ENCODE measurements around the gene NEB. TPM values are rescaled to one million over a fixed set of nuclear protein-coding genes. Genes with fewer than 3 reads are reported as not detected.
"Not testable (repeated sequence)": the region's sequence is repeated elsewhere in the genome, so short reads cannot be mapped to it uniquely, and the experiment has no call there.

Gene NEB
- total and polyA plus RNA-seq, 4 donors, result 1.6 to 3.1 (median 2.5) TPM

DNA sequence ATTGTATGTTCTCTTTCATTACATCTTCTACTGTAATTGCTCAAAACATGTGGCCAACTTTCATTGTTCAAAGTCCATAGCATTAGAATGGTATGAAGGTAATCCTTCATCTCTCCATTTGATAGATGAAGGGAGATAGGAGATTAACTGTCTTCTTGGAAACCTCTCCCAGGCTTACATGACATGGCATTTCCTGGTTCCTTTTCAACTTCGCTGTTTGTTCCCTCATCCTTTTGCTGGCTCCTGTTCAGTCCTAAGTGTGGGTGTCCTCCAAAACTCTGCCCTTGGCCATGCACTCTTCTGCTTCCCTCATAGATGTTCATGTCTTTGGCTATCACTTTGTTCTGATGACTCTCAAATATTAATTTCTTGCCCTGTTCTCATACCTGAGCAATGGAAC lies 13.8 kb downstream of the NEB start:
- H3K27me3 ChIP-seq (ENCODE audit: control insufficient read depth in 1 of 2, insufficient read depth in 2 of 2, low read length in 1 of 2), result no peaks in the 10 kb centered on the region
- H3K4me1 ChIP-seq (ENCODE audit: control insufficient read depth in 1 of 2, insufficient read depth in 2 of 2, low read length in 2 of 2), result peaks cover 0 to 2% of the 10 kb centered on the region in 2 donors
- peaks cover 0 to 2% of the 10 kb centered on the region in 2 donors for H3K36me3 ChIP-seq (ENCODE audit: control insufficient read depth in 1 of 2, insufficient read depth in 2 of 2, low read length in 1 of 2)
- no peak for DNase-seq
- ATAC-seq (ENCODE audit: low FRiP score), result no peak
- peaks cover 1% of the 10 kb centered on the region for H3K9me3 ChIP-seq (ENCODE audit: control insufficient read depth, low read length)
- intact Hi-C loops (cut with DNase I), result no loop called here
- WGBS, 2 donors, result 72 to 77% methylated on average over 1 of the region's 1 CpG
- H3K4me3 ChIP-seq (ENCODE audit: low read length in 2 of 2), result no peak overlapping the region
- H3K27ac ChIP-seq (ENCODE audit: low read depth in 1 of 2, low read length in 2 of 2), result no peak overlapping the region

DNA sequence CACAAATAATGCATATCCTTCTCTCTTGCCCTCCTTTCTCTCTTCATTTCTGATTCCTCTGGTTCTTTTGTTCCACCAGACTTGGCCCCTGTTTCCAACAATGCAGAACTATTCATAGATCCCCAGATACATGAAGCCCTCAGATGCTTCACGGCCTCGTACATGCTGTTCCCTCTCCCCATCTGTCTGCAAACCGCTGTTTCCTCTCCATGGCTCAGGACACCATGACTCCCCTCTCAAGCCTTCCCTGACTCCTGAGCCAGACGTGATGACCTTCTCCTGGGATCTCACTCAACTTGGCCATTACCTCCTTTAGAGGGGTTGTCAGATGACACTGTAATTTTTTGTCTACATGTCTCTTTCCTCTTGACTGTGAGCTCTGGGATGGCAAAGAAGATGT lies 15.5 kb downstream of the NEB start:
- Histone ChIP-seq H3K36me3 (ENCODE audit: control insufficient read depth in 1 of 2, insufficient read depth in 2 of 2, low read length in 1 of 2) (no peaks in the 10 kb centered on the region), H3K9me3 (ENCODE audit: control insufficient read depth, low read length) (peaks cover 1% of the 10 kb centered on the region), H3K4me1 (ENCODE audit: control insufficient read depth in 1 of 2, insufficient read depth in 2 of 2, low read length in 2 of 2) (peaks cover 0 to 2% of the 10 kb centered on the region in 2 donors), H3K4me3 (ENCODE audit: low read length in 2 of 2) (no peak overlapping the region), H3K27me3 (ENCODE audit: control insufficient read depth in 1 of 2, insufficient read depth in 2 of 2, low read length in 1 of 2) (no peaks in the 10 kb centered on the region), H3K27ac (ENCODE audit: low read depth in 1 of 2, low read length in 2 of 2) (no peak overlapping the region)
- WGBS, 2 donors, result 90 to 92% methylated on average over 4 of the region's 4 CpGs
- intact Hi-C loops (cut with DNase I), result no loop called here
- ATAC-seq (ENCODE audit: low FRiP score) (no peak), DNase-seq (no peak)

DNA sequence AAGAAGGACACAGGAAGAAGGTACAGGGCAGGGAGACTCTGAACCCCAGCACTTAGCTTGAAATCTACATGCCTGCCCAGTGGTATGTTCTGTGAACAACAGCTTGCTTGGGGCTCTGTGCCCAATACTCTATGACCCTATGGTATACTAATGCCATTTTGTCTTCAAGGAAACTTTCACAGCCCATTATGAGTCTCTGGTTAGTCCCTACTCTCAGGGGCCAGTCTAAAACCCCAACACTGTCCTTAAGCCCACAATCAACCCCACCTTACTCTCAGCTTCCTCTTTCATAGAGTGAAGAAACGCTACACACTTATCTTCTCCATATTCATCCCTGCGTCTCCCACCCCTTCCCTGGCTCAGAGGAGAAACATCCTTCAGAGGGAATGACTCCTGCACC lies 16.0 kb downstream of the NEB start:
- no peaks in the 10 kb centered on the region for H3K36me3 ChIP-seq (ENCODE audit: control insufficient read depth in 1 of 2, insufficient read depth in 2 of 2, low read length in 1 of 2)
- peaks cover 1% of the 10 kb centered on the region for H3K9me3 ChIP-seq (ENCODE audit: control insufficient read depth, low read length)
- intact Hi-C loops (cut with DNase I), result no loop called here
- ATAC-seq (ENCODE audit: low FRiP score), result no peak
- 97 to 99% methylated on average over 2 of the region's 2 CpGs for WGBS, 2 donors
- DNase-seq, result no peak
- peaks cover 0 to 2% of the 10 kb centered on the region in 2 donors for H3K4me1 ChIP-seq (ENCODE audit: control insufficient read depth in 1 of 2, insufficient read depth in 2 of 2, low read length in 2 of 2)
- H3K4me3 ChIP-seq (ENCODE audit: low read length in 2 of 2), result no peak overlapping the region
- no peaks in the 10 kb centered on the region for H3K27me3 ChIP-seq (ENCODE audit: control insufficient read depth in 1 of 2, insufficient read depth in 2 of 2, low read length in 1 of 2)
- H3K27ac ChIP-seq (ENCODE audit: low read depth in 1 of 2, low read length in 2 of 2), result no peak overlapping the region

DNA sequence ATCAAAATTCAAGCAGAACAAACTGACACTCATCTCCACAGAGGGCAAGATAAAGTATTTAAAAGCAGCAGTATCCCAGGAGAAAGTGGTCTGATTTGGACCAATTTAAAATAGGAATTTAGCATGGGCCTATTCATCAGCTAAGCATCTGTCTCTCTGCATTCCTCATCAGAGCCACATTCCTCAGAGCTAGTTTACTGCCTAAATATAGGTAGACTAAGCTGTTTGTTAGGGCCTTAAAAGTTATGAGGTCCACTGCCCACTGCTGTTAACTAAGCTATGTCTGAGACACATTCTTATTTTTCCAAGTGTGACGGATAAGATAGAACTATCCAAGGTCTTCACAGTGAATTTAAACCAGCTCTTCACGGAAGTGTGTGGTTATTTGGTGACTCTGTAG lies 17.6 kb downstream of the NEB start:
- peaks cover 1% of the 10 kb centered on the region for H3K9me3 ChIP-seq (ENCODE audit: control insufficient read depth, low read length)
- DNase-seq, result no peak
- no peaks in the 10 kb centered on the region for H3K36me3 ChIP-seq (ENCODE audit: control insufficient read depth in 1 of 2, insufficient read depth in 2 of 2, low read length in 1 of 2)
- no peak for ATAC-seq (ENCODE audit: low FRiP score)
- H3K27me3 ChIP-seq (ENCODE audit: control insufficient read depth in 1 of 2, insufficient read depth in 2 of 2, low read length in 1 of 2), result no peaks in the 10 kb centered on the region
- intact Hi-C loops (cut with DNase I), result no loop called here
- no peak overlapping the region for H3K4me3 ChIP-seq (ENCODE audit: low read length in 2 of 2)
- no peak overlapping the region for H3K27ac ChIP-seq (ENCODE audit: low read depth in 1 of 2, low read length in 2 of 2)
- peaks cover 0 to 2% of the 10 kb centered on the region in 2 donors for H3K4me1 ChIP-seq (ENCODE audit: control insufficient read depth in 1 of 2, insufficient read depth in 2 of 2, low read length in 2 of 2)
- WGBS, 2 donors, result 92 to 94% methylated on average over 2 of the region's 2 CpGs

DNA sequence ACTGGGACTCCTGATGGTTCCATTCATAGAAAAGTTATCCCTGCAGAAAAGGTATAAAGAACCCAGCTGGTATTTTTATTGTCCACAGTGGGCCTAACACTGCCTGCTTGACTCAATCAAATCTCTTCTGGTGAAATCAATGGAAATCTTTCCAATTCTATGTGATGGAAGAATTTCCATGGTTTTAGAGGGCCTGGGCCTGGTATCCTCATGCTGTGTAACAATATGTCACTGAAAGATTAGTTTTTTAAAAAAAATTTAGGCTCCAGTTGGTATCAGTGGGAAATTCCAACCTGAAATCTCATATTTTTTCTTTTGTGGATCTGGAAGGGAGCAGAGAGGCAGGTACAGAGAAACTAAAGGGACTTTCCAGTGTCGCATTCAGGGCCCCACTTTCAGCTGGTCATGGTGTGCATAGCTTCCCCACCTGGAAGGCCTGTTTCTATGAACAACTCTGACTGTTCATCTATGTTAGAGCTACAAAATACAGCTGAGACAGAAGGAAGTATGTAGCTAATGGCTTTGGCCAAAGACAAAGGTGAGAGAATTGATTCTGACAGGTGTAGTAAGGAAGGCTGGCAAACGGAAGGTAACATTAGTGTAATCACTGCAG lies 20.9 kb downstream of the NEB start:
- WGBS, 2 donors, result 92 to 93% methylated on average over 2 of the region's 2 CpGs
- no peaks in the 10 kb centered on the region for H3K27me3 ChIP-seq (ENCODE audit: control insufficient read depth in 1 of 2, insufficient read depth in 2 of 2, low read length in 1 of 2)
- intact Hi-C loops (cut with DNase I), result no loop called here
- ATAC-seq (ENCODE audit: low FRiP score) (no peak), DNase-seq (no peak)
- H3K4me3 ChIP-seq (ENCODE audit: low read length in 2 of 2), result no peak overlapping the region
- no peaks in the 10 kb centered on the region for H3K9me3 ChIP-seq (ENCODE audit: control insufficient read depth, low read length)
- H3K36me3 ChIP-seq (ENCODE audit: control insufficient read depth in 1 of 2, insufficient read depth in 2 of 2, low read length in 1 of 2), result no peaks in the 10 kb centered on the region
- peaks cover 0 to 2% of the 10 kb centered on the region in 2 donors for H3K4me1 ChIP-seq (ENCODE audit: control insufficient read depth in 1 of 2, insufficient read depth in 2 of 2, low read length in 2 of 2)
- H3K27ac ChIP-seq (ENCODE audit: low read depth in 1 of 2, low read length in 2 of 2), result no peak overlapping the region

DNA sequence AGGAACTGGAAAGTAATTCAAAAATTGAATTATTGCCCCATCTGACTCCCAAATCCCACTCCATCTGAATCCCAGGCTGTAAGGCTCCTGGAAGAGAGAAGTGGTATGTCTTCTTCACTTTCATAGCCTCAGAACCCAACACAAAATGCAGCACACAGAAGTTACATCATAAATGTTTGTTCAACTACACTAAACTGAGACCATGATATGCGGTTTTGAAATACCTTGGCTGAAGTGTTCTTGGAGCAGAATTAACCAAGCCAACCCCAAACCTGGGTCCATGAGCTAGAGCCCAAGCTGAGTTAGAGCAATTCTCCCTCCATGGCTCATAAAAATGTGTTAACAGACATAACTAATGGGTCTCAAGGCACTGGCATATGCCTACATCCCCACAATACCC lies 23.3 kb downstream of the NEB start:
- 74 to 80% methylated on average over 1 of the region's 1 CpG for WGBS, 2 donors
- Histone ChIP-seq H3K4me3 (ENCODE audit: low read length in 2 of 2) (no peak overlapping the region), H3K9me3 (ENCODE audit: control insufficient read depth, low read length) (no peaks in the 10 kb centered on the region), H3K4me1 (ENCODE audit: control insufficient read depth in 1 of 2, insufficient read depth in 2 of 2, low read length in 2 of 2) (peaks cover 0 to 2% of the 10 kb centered on the region in 2 donors), H3K27me3 (ENCODE audit: control insufficient read depth in 1 of 2, insufficient read depth in 2 of 2, low read length in 1 of 2) (no peaks in the 10 kb centered on the region), H3K36me3 (ENCODE audit: control insufficient read depth in 1 of 2, insufficient read depth in 2 of 2, low read length in 1 of 2) (no peaks in the 10 kb centered on the region), H3K27ac (ENCODE audit: low read depth in 1 of 2, low read length in 2 of 2) (no peak overlapping the region)
- intact Hi-C loops (cut with DNase I), result no loop called here
- ATAC-seq (ENCODE audit: low FRiP score) (no peak), DNase-seq (no peak)

DNA sequence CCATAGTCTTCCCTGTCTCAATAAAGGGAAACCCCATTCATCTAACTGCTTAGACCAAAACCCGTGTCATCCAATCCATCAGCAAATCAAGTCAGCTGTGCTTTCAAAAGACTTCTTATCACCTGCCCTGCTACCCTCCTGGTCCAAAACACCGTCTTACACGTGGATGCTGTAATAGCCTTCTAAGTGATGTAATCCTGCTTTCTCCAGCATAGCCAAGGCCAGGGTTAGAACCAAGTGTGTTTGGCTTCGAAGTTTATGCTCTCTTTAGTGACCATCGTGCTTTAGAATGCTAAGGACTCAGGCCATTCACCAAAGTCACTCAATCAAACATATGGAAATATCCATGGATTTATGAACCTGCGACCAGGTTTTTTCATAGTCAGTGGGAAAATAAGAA lies 25.5 kb downstream of the NEB start:
- DNase-seq, result no peak
- no peaks in the 10 kb centered on the region for H3K27me3 ChIP-seq (ENCODE audit: control insufficient read depth in 1 of 2, insufficient read depth in 2 of 2, low read length in 1 of 2)
- no peaks in the 10 kb centered on the region for H3K9me3 ChIP-seq (ENCODE audit: control insufficient read depth, low read length)
- H3K36me3 ChIP-seq (ENCODE audit: control insufficient read depth in 1 of 2, insufficient read depth in 2 of 2, low read length in 1 of 2), result no peaks in the 10 kb centered on the region
- H3K4me3 ChIP-seq (ENCODE audit: low read length in 2 of 2), result no peak overlapping the region
- no peak overlapping the region for H3K27ac ChIP-seq (ENCODE audit: low read depth in 1 of 2, low read length in 2 of 2)
- intact Hi-C loops (cut with DNase I), result no loop called here
- ATAC-seq (ENCODE audit: low FRiP score), result no peak
- WGBS, 2 donors, result 87 to 90% methylated on average over 6 of the region's 6 CpGs
- no peaks in the 10 kb centered on the region for H3K4me1 ChIP-seq (ENCODE audit: control insufficient read depth in 1 of 2, insufficient read depth in 2 of 2, low read length in 2 of 2)

DNA sequence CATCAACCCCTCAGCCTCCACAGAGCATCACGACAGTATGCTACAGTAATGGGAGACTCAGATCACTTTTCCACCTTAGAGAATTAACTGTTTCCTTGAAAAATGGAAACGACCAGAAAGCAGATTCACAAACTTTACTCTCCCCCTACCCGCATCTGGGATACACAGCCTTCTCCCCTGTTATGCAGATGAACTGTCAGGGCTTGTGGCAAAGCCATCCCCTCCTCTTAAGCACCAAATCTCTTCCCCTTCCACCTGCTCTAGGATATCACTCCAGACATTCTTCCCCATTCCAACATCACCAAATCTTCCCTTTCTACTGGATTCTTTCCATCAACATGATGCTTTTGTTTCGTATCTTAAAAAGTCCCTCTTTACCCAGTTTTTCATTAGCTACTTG lies 26.4 kb downstream of the NEB start:
- H3K9me3 ChIP-seq (ENCODE audit: control insufficient read depth, low read length), result no peaks in the 10 kb centered on the region
- ATAC-seq (ENCODE audit: low FRiP score) (no peak), DNase-seq (no peak)
- H3K4me3 ChIP-seq (ENCODE audit: low read length in 2 of 2), result no peak overlapping the region
- no peaks in the 10 kb centered on the region for H3K36me3 ChIP-seq (ENCODE audit: control insufficient read depth in 1 of 2, insufficient read depth in 2 of 2, low read length in 1 of 2)
- H3K27me3 ChIP-seq (ENCODE audit: control insufficient read depth in 1 of 2, insufficient read depth in 2 of 2, low read length in 1 of 2), result no peaks in the 10 kb centered on the region
- intact Hi-C loops (cut with DNase I), result no loop called here
- H3K4me1 ChIP-seq (ENCODE audit: control insufficient read depth in 1 of 2, insufficient read depth in 2 of 2, low read length in 2 of 2), result no peaks in the 10 kb centered on the region
- no peak overlapping the region for H3K27ac ChIP-seq (ENCODE audit: low read depth in 1 of 2, low read length in 2 of 2)
- 53 to 54% methylated on average over 4 of the region's 4 CpGs for WGBS, 2 donors

DNA sequence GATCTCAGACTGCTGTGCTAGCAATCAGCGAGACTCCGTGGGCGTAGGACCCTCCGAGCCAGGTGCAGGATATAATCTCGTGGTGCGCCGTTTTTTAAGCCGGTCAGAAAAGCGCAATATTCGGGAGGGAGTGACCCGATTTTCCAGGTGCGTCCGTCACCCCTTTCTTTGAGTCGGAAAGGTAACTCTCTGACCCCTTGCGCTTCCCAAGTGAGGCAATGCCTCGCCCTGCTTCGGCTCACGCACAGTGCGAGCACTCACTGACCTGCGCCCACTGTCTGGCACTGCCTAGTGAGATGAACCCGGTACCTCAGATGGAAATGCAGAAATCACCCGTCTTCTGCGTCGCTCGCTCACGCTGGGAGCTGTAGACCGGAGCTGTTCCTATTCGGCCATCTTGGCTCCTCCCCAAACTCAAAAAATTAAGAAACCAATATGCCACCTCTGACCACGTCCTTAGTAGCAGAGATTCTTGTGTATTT lies 29.8 kb downstream of the NEB start:
- ATAC-seq (ENCODE audit: low FRiP score); H3K27ac ChIP-seq (ENCODE audit: low read depth in 1 of 2, low read length in 2 of 2); DNase-seq; intact Hi-C loops (cut with DNase I); H3K36me3 ChIP-seq (ENCODE audit: control insufficient read depth in 1 of 2, insufficient read depth in 2 of 2, low read length in 1 of 2); H3K4me3 ChIP-seq (ENCODE audit: low read length in 2 of 2); H3K27me3 ChIP-seq (ENCODE audit: control insufficient read depth in 1 of 2, insufficient read depth in 2 of 2, low read length in 1 of 2); H3K4me1 ChIP-seq (ENCODE audit: control insufficient read depth in 1 of 2, insufficient read depth in 2 of 2, low read length in 2 of 2); H3K9me3 ChIP-seq (ENCODE audit: control insufficient read depth, low read length): not testable (repeated sequence)
- WGBS, 2 donors, result 91 to 96% methylated on average over 19 to 29 of the region's 29 CpGs

Measured in aorta (tissue), 5 donors.